GM18508 (cell line): ENCODE data around the gene SLAMF9.

Experiments
- ATAC-seq: cut with Tn5 transposase; IDR thresholded peaks from one replicate; pipeline ENCODE4 v1.9.1; 2021; ENCODE audit warnings: moderate number of reproducible peaks; ENCODE audit not compliant: insufficient read depth, unreplicated experiment

Gene SLAMF9

DNA sequence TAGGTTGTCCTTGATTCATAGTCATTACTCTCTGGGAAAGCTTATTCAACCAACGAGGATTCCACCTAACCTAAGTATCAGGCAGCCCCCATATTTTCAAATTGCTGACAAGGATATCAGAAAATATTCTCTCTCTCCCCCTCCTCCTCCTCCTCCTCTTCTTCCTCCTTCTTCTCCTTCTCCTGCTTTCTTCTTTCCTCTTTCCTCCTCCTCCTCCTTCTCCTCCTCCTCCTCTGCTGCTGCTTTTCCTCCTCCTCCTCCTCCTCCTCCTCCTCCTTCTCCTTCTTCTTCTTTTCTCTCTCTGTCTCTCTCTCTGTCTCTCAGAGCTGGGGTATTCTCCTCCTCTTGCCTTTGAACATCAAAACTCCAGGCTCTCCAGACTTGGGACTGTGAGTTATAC, 6.1 kb downstream of the SLAMF9 start:
- no peak for ATAC-seq

DNA sequence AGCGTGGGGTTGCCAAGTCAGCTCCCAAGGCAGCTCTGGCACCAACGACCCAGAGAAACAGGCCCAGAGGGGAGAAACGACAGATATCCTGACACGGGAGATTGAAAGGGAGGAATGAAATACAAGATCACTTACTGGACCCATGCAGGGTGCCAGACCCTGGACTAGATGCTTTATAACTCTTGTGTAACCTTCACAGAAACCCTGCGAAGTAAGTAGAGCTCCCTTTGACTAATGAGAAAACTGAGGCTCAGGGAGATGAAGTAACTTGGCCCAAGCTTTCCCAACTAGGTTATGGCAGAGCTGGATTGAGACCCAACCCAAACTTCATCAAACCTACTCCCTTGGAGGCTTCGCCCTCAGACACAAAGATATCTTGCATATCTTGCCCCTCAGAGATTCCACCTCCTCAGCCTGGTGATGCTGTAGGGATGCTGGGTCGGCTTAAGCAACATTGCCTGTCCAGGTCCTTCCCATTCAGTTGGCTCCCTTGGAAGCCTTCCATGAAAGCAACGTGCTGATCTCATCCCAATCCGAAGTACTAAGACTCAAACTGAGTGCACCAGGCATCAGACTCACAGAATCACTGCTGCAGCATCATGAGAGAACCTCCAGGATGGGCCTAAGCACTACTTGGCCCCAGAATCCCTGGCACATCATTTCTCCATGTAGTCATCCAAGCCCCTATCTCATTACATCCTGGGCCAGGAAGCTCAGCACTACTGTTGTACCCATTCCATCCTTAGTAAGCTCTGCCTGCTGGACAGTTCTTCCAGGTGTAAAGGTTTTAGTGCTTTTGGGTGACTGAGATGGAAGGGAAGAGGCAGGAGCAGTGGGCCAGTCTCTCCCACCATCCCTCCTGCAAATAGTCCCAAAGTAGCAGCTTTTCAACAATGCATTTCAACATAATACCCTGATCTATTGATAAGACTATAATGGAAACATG, 7.5 kb downstream of the SLAMF9 start:
- no peak for ATAC-seq

DNA sequence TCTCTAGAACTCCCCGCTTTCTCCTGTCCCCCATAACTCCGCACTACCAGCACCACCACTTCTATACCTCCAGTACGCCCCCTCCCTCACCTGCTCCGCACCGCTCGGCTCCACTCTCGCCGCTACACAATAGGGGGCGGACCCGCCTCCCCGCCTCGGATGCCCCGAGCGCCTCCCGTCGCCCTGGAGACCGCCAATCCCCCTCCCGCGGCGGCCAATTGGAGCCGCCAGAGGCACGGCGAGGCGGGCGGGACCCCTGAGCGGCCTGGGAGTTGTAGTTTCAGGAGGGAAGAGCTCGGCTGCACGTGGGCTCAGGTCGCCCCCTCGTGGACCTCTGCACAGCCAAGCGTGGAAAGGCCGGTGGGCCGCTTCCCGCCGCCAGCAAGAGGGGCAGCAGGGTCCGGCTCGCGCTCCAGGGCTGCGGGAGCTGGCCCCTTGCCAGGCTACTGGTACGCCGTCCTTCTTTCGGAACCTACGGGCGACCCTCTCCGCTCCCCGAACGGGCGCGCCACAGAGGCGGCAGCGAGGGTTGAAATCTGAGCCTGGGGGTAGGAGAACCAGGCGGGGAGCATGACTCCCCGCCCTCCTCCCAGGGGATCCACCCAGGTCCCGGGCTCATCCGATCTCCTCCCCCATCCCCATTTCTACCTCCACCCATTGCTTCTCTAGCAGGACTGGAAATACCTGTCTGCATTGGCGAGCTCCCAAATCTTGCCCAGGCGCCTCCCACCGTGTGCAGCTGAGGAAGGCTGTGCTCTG, 8.4 kb downstream of the SLAMF9 start, which contains the start of gene IGSF9:
Gene IGSF9, minus strand, starts transcription at position 131 of the 759 bp plus-strand sequence. CDS start 2,159 bp downstream, outside the sequence.
- ATAC-seq = no peak

DNA sequence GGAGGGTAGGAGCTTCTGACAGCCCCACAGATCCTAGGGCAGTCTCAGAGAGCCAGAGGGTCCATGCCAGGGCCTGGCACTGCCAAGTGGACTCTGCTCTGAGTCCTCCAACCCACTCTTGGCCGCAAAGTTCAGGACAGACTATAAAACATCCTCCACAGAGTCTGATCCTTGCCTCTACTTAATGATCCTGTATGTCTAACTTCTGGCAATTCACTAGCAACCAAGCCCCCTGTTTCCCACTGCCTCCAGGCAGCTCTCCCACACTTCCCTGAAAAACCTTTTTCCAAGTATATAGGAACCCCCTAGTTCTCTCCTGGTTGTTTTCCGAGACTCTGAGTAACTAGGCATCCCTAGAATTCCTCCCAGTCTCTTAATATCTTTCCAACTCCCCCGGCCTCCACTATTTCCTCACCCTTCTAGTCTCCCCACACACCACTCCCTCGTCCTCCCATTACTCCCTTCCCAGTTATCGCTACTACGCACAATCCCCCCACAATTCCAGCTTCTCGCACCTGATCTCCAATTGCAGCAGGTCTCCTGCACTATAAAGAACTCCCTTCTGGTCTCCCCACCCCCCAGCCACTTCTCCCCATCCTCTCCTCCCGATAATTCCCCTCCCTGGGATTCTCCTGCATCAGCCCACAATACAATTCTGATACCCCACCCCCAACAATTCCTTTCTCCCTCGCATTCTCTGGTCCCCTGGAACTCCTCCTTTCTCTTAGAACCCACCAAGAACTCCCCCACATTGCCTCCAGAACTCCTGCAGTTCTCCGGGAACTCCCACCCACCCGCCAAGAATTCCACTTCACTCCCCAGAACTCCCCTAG, 9.2 kb downstream of the SLAMF9 start:
- ATAC-seq = no peak

DNA sequence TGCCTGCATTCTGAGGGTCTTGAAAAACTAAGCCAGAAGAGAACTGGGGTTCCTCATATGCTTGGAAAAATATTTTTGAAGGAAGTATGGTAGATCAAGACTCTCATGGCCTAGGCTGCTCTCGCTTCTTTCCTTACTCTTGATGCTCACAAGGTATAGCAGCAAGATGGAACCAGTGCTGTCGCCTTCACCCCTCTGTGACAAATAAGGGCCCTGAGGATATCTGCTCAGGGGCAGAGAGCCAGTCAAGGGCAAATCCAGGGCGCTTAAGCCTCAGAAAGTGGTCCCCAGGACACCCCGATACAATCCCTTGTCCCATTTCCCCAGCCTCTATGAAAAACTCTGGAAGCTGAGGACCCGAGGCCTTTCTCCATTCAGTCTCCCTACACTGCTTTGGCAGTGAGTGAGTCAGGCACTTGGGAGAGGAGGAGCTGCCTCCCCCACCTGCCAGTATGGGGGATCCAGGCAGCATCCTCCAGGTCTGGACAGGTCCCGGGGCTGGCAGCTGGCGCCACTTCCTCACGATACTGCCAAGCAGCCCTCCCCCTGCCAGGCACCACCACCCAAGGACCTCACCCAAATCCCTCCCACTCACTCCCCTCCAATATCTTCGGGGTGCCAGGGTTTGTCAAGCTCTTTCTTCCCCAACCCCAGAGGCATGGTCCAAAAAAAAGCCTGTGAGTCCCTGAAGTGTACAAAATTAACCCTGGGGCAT, 10.0 kb downstream of the SLAMF9 start:
- ATAC-seq = no peak

DNA sequence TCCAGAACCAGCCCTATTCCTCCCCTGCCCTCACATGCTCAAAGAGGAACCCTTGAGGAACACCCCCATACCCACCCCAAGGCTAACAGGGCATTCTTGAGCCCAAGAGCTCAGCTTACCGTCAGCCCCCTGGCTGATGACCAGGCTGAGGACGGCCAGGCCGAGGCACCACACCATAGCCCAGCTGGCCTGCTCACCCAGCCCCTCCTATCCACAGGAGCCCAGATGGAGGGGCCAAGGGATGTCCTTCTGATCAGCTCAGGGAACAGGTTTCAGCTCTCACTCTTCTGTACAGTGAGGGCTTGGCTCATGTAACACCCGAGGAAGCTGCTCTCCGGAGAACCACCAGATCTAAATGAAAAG, 10.8 kb downstream of the SLAMF9 start:
- no peak for ATAC-seq

DNA sequence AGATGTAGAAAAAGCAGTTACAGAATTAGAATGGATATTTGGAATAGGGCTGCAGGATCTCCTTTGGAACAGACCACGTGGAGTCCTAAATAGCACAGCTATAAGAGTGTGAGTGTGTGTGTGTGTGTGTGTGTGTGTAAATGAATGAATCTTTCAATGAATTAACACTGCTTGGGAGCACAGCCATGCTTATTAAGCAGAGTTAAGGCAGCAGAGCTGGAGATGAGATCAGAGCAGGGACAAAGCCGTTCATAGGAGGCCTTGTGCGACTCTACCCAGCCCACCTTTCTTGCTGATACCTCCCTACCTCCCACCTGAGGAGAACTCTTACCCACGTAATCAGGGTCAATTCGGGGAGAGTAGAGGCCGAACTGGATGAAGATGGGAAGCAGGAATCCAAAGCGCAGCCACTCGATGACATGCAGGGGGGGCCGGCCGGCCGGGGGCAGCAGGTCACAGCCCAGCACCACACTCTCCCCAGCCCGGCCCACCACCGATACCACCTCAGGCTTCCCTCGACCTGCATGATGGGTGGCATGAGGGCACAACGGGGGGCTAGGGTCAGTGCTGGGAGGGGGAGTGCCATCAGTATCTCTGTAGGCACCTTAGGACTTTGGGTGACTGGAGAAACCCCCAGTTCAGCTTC, 11.3 kb downstream of the SLAMF9 start:
- no peak for ATAC-seq

DNA sequence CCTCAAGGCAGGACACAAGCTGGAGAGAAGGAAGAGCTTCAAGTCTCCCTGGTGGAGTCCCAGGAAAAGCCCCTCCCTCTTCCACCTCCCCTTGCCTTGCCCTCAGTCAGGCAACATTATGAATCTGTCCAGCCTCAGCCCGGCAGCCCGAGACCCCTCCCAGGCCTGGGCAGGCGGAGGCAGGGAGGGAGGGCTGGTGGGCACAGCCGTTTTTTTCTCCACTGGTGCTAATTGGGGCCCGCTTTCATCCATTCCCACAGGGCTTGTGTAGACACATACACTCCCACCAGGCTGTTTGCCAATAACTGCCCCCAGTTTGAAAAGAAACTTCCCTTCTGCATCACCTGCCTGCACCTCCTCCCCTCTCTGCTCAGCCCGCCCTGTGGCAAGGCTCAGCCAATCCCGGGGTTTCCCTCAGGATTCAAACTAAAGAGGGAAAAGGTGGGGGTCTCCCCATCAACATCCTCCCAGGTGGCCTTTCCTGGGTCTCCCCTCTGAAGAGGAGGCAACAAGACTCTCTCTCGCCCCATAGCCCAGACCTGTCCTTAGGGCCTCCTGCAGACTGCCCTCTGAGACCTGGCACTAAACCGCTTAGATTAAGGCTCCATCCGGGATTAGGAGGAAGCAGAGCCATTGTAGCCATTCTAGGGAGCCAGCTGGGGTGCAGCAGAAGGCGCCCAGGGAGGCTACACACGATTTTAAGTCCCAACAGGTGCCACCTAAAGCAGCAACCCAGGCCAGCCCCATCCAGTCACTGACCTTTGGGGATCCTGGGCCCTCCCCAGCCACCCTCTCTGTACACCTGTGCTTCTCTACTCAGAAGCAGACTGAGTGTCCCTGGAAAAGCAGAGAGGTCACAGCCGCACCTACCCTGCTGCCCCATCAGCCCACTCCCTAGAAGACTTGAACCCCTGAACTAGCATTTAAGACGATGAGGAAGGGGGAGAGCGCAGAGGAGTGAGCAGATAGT, 12.2 kb downstream of the SLAMF9 start:
- no peak for ATAC-seq

DNA sequence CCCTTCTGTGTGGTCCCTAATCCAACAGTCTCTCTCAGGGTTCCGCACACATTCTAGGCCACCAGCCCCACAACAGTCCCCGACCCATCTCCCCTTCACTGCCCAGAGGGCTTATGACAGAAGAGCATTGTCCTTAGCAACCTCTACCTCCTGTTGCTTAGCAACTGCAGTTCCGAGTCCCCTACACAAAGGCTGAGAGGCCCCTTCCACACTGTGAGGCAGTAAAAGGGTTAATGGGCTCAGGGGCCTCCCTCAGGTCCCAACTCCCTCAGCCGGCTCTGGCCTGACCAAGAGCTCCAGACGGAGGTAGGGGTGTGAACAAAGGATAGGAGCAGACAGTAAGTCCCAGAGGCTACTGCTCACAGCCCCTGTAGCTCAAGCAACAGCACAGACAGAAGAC, 12.9 kb downstream of the SLAMF9 start:
- no peak for ATAC-seq

DNA sequence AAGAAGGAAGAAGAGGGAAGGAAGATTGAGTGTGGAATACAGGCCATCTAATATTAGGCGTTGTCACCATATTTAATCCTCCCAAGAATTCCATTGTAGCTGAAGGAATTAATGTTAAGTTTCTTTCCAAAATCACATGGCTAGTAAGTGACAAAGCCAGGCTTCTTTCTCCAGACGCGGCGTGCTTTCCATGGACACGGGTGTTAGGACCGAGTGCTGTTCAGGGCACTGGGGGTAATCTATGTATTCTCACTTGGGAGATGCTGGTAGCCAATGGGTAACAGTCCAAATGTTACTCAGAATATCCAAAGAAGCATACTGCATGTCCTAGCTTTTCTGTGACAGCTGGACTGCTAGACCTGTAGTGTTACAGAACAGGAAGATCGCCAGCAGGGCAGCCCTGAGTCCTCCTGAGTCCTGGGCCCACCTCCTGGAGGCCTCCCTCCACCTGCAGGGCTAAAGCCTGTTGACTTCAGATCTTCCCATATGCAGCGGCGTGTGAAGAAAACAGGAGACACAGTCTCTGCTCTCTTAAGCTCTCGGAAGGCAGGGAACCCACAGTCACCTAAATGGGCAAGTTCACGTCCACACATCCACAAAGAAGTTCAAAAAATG, 13.9 kb downstream of the SLAMF9 start:
- ATAC-seq = no peak

DNA sequence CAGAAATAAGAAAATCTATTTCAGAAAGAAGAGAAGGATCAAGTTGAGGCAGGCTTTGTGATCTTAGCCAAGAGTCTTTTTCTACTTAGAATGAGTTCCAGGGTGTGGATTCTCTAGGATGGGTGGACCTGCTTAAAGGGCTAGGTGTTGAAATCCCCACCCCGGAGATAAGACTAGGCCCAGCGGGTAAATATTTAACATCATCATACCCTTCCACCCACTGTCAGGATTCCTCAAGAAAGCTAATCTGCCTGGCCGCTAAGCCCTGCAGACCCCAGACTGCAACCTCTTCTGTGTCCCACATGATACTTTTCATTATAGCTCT, 14.4 kb downstream of the SLAMF9 start:
- ATAC-seq = no peak

DNA sequence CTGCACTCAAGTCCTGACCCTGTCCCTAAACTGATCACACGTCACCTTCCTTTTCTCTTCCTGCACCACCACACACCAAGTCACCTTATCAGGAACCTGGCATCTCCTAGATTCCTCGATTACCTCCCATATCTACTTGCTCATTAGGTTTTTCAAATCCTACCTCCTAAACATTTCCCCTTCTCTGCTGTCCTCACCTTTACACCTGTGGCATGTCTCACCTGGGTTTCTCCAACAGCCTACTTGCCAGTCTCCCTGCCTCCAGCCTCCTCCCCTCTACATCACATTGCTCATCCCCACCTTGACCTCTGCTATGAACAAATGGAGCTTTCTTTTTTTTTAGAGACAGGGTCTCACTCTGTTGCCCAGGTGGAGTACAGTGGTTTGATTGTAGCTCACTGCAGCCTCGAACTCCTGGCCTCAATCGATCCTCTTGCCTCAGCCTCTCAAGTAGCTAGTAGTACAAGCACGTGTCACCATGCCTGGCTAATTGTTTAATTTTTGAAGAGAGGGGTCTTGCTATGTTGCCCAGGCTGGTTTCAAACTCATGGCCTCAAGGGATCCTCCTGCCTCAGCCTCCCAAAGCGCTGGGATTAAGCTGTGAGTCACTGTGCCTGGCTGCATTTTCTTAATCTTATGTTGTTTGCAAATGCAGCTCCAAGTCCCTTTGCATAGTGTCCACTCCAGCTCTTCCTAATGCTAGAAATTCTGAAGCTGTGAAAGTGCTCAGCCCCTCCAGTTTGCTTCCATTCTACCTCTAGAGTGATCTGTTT, 14.9 kb downstream of the SLAMF9 start:
- ATAC-seq = no peak

DNA sequence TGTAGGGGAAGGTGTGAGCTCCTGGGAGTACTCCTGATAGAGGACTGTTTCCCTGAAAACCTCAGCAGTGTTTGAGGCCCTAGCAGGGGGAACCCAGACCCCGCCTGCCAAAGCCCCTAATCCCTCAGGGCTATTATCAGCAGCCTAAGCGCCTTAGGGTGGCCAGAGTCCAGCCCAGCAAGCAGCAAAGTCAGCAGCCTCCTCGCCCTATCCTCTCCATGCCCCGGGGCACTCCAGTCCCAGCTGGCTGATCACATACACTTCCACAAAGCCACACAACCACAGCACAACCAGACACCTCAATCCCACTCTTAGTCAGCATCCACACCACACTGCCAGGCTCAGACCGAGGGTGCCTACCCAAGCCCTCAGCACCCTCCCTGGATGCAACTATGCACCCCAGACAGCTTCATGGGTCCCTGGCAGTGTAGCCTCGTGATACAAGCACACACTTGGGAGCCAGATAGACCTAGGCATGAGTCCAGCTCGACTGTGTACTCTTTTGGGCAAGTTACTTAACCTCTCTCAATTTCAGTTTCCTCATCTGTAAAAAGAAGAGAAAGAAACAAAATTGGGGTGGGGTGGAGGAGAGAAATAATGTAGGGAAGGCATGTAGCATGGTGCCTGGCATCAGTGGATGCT, 15.7 kb downstream of the SLAMF9 start:
- ATAC-seq = no peak

DNA sequence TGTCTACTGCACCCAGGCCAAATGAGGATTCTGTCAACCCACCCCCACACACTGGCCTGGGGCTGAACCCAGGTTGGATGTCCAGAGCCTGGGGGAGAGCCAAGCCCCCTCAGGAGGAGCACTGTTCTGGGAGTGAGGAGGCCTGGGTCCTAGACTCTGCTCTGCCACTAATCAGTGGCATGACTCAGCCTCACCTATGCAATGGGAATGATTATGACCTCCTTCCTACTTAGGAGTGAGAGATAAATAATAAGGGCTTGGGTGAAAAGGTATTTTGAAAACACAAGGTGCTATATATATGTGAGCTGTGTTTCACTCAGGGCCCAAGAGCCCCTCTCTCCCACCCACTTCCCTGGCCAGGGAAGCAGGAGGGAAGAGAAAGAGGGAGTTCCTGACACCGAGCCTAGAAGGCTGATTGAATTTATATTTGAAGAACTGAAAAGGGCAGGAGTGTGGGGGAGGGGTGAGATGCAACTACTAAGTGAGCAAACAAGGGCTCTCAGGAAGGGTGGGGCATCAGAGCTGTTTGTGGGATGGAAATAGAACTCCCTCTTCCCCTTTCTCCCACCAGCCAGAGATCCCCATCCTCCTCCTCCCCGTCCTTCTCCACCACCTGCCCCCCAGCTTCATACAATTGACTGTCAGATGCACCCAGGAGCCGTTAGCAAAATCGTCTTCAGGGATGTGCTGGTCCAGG, 16.8 kb downstream of the SLAMF9 start:
- no peak for ATAC-seq

DNA sequence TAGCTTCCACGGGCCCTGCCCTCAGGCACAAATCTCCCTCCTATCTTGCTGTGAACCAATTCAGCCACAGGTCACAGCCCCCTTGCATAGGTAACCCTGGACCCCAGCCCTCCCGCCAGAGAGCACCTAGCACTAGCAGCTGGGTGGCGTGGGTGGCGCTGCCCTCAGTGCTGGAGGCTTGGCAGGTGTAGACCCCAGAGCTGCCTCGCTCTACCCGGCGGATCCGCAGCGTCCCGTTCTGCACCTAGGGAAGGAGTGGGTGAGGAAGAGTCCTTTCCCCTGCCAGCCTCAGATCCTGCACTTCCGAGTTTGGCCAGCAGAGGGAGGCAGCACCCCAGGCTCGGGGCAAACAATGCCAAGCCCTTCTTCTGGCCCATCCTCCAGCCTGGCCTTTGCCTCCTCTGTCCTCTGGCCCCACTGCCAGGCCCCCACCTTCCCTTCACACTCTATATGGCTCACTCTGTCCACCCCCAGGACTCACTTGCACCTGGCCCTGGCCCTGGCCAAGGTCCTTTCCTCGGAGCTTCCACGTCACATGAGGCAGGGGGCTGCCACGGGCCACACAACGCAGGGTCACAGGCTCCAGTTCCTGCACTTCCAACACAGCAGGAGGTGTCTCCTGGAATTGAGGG, 17.6 kb downstream of the SLAMF9 start:
- ATAC-seq = no peak
